Renal cortex interstitium (tissue), 11 donors: ENCODE measurements around the gene SECTM1. TPM values are rescaled to one million over a fixed set of nuclear protein-coding genes. Genes with fewer than 3 reads are reported as not detected.

Experiments used
- DNase-seq, 11 donors: peaks; one replicate each; pipeline ENCODE4 v3.0.0-alpha.2; 2013; ENCODE audit warnings: low read depth in 9 of 11, low spot score in 4 of 11; ENCODE audit errors: extremely low read depth in 1 of 11
- polyA plus RNA-seq, 3 donors: library from polyadenylated mRNA; unstranded; fragments of 120-200 nt; gene quantifications; one replicate each; pipeline ENCODE4 v1.2.1, GENCODE V29; 2013; ENCODE audit not compliant: insufficient read length in 3 of 3

Gene SECTM1
- polyA plus RNA-seq, 3 donors, result 1.4 to 2.0 (median 1.8) TPM

GRCh38 chr17:82332669-82333278, 792 bp downstream of the SECTM1 start:
- no peak for DNase-seq

- no peak for DNase-seq
Observed at GRCh38 chr17:82331345-82331939, 2.1 kb downstream of the SECTM1 start.

DNA sequence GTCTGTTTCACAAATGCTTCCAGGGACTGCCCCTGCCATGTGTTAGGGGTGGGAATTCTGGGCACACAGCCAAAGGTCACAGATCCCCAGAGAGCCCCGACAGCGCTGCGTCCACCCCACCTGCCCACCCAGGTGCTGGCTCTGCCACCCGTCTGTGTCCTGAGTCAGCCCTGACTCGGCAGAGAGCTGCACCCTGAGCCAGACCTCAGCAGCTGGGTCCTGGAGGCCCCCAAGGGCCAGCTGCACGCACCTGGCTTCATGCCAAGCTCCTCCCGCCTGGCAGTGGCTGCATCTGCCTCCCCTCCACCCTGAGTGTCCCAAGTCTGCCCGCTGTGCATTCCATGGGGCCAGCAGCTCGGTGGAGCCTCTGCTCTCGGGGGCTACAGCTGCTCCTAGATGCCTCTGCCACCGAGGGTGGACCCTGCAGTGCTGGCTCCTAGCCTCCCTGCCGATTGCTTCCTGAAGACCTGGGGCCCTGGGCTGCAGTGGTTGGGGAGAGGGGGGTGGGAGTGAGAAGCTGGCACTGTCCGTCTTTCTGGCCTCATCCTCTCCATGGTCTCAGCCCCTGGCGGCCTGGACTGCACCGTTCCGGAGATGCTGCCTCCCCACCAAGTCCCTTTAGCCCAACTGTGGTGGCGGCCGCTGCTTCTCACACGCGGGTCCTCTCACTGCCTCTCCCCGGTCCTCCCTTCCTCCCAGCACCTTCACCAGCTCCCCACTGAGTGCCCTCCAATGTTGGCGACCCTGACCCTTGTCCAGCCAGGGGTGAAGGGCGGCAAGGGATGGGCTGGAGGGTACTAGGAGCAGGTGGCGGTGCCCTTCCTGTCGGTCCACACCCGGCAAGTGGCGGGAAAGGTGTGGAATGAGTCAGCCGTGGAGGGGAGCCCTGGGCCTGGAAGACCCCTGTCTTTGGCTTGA, 3.0 kb downstream of the SECTM1 start:
- DNase-seq, result no peak

GRCh38 chr17:82329683-82330321, 3.8 kb downstream of the SECTM1 start:
- DNase-seq, result no peak

GRCh38 chr17:82328994-82329507, 4.5 kb downstream of the SECTM1 start:
- DNase-seq, result no peak

DNA sequence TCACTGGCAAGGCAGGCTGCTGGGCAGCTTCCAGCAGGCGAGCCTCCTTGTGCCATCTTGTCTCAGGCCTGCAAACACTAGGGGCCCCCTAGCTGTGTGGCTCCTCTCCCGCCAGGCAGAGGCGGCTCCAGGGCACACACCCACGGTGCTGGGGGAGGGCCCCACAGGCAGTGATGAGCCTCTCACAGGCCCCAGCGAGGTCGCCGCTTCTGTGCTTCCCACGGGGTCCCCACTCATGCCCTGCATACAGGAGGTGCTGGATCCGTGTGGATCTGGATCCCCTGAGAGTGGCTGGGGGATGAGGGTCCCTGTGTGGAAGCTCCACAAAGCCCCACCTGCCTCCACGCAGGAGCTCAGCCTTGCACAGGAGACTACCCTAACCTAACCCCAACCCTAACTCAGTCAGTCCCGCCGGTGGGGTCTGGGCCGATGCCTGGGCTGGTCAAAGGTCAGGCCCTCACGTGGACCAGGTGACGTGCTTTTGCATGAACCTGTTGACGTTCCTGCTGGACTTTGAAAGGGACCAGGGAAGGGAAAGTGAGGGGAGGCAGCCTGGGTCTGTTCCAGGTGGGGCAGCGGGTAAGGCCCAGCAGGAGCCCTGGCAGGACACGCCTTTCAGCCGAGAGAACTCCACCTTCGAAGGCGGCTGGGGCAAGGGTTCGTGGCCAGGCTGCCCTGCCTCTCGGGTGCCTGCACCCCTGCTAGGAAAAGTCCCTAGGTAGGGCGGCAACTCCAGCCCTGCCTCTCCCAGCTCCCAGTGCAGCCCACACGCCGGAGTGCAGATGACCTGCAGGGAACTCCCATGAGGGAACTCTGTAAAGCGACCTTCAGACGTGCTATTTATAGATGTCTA, 5.2 kb downstream of the SECTM1 start:
- no peak for DNase-seq

- no peak for DNase-seq
Observed at GRCh38 chr17:82327757-82328140, 5.8 kb downstream of the SECTM1 start.

- DNase-seq, result no peak
Observed at GRCh38 chr17:82327289-82327688, 6.3 kb downstream of the SECTM1 start.

DNA sequence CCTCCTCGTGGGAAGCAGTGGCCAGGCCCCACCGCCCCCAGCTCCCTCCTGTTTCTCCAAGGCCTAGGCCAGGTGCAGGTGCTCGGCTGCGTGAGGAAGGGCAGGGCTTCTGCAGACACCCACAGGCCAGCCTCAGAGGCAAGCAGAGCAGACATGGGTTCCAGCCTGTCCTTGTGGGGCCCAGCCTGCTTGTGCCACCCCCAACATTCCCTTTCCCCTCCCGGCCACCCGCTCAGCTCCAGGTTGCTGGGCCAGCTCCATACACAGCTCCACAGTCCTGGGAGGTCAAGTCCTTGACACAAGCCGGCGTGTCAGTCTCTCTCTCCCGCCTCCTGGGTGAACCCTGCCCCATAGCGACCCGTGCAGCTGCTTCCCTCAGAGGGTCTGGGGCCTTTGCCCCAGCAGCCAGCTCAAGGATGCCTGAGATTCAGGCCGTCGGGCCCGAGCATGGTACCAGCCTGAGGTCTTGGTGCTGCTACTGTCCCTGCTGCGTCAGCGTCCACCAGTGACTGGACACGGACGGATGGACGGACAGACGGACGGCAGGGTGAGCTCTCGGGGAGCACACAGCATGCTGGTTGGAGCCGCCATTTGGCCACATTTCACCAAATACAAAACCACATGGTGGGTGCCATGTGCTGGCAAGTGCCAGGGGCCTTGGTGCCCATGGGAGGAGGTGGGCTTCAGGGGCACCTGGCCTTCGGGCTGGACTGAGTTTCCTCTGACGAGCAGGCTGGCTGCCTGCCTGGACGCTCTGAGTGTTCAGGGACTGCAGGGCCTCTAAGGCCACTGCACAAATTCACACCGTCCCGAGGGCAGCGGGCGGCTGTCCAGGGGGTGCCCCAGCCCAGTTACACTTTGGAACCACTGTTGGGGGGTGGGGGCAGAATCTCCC, 8.0 kb downstream of the SECTM1 start:
- no peak for DNase-seq

GRCh38 chr17:82324566-82325285, 8.8 kb downstream of the SECTM1 start:
- no peak for DNase-seq

GRCh38 chr17:82323514-82324234, 9.9 kb downstream of the SECTM1 start:
- no peak for DNase-seq

DNA sequence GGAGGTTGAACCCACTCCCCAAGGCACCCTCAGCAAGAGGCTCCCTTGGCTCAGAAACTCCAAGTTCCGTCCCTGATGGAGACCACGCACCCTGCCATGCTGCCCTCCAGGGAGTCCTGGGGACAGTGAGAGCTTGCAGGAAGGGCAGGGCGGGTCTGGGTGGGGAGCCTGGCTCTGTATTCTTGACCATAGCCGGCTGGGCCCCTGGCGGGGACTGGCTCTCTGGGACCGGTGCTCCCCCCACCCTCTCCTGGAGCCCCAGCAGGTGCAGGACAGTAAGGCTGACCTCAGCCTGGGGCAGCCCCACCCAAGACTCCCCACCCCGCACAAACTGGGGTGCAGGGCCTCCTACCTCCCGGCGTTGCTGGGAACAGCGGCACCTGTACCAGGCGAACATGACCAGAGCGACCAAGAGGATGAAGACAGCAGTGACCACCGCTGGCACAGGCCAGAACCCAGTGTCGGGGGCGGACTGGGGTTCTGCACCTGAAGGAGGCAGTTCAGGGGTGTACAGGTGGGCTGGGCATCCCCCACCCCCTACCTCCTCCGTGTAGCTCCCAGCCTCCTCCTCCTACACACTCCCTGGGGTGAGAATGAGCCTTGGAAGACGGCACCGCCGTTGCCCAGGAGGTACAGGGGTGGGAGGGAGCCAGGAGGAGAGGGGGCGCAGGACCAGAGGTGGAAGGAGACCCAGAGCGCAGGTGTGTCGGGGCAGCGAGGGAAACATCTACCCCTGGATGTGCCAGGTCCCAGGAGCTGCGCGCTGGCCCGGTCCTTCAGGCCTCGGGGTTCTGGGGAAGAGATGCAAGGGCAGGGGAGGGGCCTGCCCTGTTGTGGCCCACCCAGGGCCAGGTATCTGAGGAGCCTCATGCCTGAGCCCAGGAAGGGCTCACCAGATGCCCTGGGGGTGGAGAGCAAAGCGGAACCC, 10.8 kb downstream of the SECTM1 start:
- no peak for DNase-seq

GRCh38 chr17:82321947-82322466, 11.6 kb downstream of the SECTM1 start:
- no peak for DNase-seq

DNA sequence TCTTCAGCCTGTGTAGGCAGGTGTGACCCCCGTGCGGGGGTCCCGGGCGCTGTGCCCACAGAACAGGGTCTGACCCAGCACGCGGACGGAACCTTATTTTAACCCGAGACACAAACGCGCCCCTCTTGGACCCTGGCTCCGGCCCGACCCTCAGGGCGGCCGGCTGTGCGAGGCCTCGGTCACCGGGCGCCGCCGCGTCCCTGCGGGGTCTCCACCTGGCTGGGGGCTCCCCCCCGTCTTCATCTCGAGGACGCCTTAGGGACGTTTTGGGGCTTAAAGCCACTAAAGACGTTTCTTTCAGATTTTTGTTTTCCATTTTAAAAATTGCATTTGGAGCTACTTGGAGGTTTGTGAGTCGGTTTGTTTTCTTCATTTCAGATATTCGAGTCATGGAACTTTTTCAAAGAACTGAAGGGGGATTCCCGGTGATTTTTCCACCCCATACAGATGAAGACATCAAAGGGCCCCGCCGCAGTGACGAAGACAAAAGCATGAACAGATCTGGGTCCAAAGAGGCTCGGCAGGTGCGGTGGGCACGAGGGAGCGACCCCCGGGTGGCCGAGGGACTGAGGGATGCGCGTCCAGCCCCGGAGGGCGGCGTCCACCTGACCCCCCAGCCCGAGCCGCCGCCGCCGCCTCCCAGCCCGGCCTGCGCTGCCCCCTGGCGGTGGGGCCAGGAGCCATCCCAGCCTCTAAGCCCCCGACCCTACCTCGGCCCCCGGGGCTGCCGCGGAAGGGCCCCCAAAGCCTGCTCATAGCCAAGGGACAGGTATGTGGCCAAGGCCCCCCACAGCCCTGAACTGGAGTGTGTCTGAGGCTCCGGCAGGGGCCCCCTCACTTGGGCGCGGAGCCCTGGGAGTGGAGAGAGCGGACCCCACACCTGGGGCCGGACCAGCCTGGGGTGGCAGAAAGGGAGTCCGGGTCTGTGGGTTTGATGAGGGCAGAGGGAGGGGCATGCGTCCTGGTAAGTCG, 12.3 kb downstream of the SECTM1 start:
- DNase-seq, result no peak
